ENCODE results near the gene NLN. TPM values are rescaled to one million over a fixed set of nuclear protein-coding genes. Genes with fewer than 3 reads are reported as not detected.
"Not testable (repeated sequence)": the region's sequence is repeated elsewhere in the genome, so short reads cannot be mapped to it uniquely, and the experiment has no call there.

NLN gene
- total and polyA plus RNA-seq, 3 experiments from 2014 or later = 2.7 to 30.4 (median 27.9) TPM

DNA sequence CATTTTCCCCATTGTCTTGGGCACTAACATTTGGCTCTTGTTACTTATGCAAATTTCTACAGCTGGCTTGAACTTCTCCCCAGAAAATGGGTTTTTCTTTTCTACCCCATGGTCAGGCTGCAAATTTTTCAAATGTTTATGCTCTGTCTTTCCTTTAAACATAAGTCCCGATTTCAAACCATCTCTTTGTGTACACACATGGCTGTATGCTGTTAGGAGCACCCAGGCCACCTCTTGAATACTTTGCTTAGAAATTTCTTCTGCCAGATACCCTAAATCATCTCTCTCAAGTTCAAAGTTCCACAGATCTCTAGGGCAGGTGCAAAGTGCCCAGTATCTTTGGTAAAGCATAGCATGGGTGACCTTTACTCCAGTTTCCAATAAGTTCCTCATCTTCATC lies 45.6 kb downstream of the NLN start:
- Mint-ChIP-seq H3K9me3 (peaks cover 0 to 3% (median 0%) of the 10 kb centered on the region in 5 donors), H3K27me3 (no peaks in the 10 kb centered on the region), H3K36me3 (peaks cover 0 to 19% (median 0%) of the 10 kb centered on the region in 3 donors), H3K4me3 (no peak overlapping the region), H3K27ac (peak overlapping the region in 1 of 8 donors; percentile 18), H3K4me1 (no peaks in the 10 kb centered on the region)
- no peaks in the 10 kb centered on the region for H3K27me3 ChIP-seq (ENCODE audit: insufficient read depth, low read length, poor library complexity, severe bottlenecking)
- no peaks in the 10 kb centered on the region for H3K36me3 ChIP-seq (ENCODE audit: insufficient read depth, low read length)
- H3K9me3 ChIP-seq (ENCODE audit: low read length) = no peaks in the 10 kb centered on the region
- CTCF ChIA-PET = no interaction called here
- H3K4me1 ChIP-seq (ENCODE audit: insufficient read depth, low read length) = no peaks in the 10 kb centered on the region
- H3K4me3 ChIP-seq (ENCODE audit: low read length) = no peak overlapping the region
- no peak for DNase-seq
- no peak overlapping the region for H3K27ac ChIP-seq (ENCODE audit: low read depth, low read length)
- POLR2A ChIA-PET = no interaction called here

- no peak overlapping the region for H3K4me3 Mint-ChIP-seq
- Histone ChIP-seq H3K27me3 (ENCODE audit: insufficient read depth, low read length, poor library complexity, severe bottlenecking) (no peaks in the 10 kb centered on the region), H3K4me1 (ENCODE audit: insufficient read depth, low read length) (no peaks in the 10 kb centered on the region), H3K4me3 (ENCODE audit: low read length) (no peak overlapping the region), H3K27ac (ENCODE audit: low read depth, low read length) (no peak overlapping the region), H3K36me3 (ENCODE audit: insufficient read depth, low read length) (no peaks in the 10 kb centered on the region), H3K9me3 (ENCODE audit: low read length) (no peaks in the 10 kb centered on the region)
- CTCF ChIA-PET = no interaction called here
- H3K36me3 Mint-ChIP-seq = peaks cover 0 to 19% (median 0%) of the 10 kb centered on the region in 3 donors
- POLR2A ChIA-PET = no interaction called here
- no peaks in the 10 kb centered on the region for H3K27me3 Mint-ChIP-seq
- H3K27ac Mint-ChIP-seq = no peak overlapping the region
- H3K4me1 Mint-ChIP-seq = no peaks in the 10 kb centered on the region
- DNase-seq = no peak
- H3K9me3 Mint-ChIP-seq = peaks cover 0 to 3% (median 0%) of the 10 kb centered on the region in 5 donors
Observed at GRCh38 chr5:65768723-65769346, 46.8 kb downstream of the NLN start.

GRCh38 chr5:65769539-65769938 lies 47.5 kb downstream of the NLN start:
- Histone ChIP-seq H3K4me1 (ENCODE audit: insufficient read depth, low read length) (no peaks in the 10 kb centered on the region), H3K27me3 (ENCODE audit: insufficient read depth, low read length, poor library complexity, severe bottlenecking) (no peaks in the 10 kb centered on the region), H3K27ac (ENCODE audit: low read depth, low read length) (no peak overlapping the region), H3K4me3 (ENCODE audit: low read length) (no peak overlapping the region), H3K36me3 (ENCODE audit: insufficient read depth, low read length) (no peaks in the 10 kb centered on the region), H3K9me3 (ENCODE audit: low read length) (no peaks in the 10 kb centered on the region)
- DNase-seq = no peak
- CTCF ChIA-PET = no interaction called here
- H3K4me3 Mint-ChIP-seq = no peak overlapping the region
- H3K27me3 Mint-ChIP-seq = no peaks in the 10 kb centered on the region
- peaks cover 0 to 3% (median 0%) of the 10 kb centered on the region in 5 donors for H3K9me3 Mint-ChIP-seq
- no peaks in the 10 kb centered on the region for H3K4me1 Mint-ChIP-seq
- peaks cover 0 to 19% (median 0%) of the 10 kb centered on the region in 3 donors for H3K36me3 Mint-ChIP-seq
- POLR2A ChIA-PET = no interaction called here
- no peak overlapping the region for H3K27ac Mint-ChIP-seq

GRCh38 chr5:65771266-65771665 lies 49.3 kb downstream of the NLN start:
- no peaks in the 10 kb centered on the region for H3K9me3 ChIP-seq (ENCODE audit: low read length)
- H3K27ac ChIP-seq (ENCODE audit: low read depth, low read length) = no peak overlapping the region
- H3K27me3 Mint-ChIP-seq = no peaks in the 10 kb centered on the region
- no peak overlapping the region for H3K4me3 Mint-ChIP-seq
- no peaks in the 10 kb centered on the region for H3K27me3 ChIP-seq (ENCODE audit: insufficient read depth, low read length, poor library complexity, severe bottlenecking)
- H3K4me1 ChIP-seq (ENCODE audit: insufficient read depth, low read length) = no peaks in the 10 kb centered on the region
- POLR2A ChIA-PET = no interaction called here
- no peak for DNase-seq
- H3K36me3 ChIP-seq (ENCODE audit: insufficient read depth, low read length) = no peaks in the 10 kb centered on the region
- no peak overlapping the region for H3K27ac Mint-ChIP-seq
- no peaks in the 10 kb centered on the region for H3K4me1 Mint-ChIP-seq
- peaks cover 0 to 3% (median 0%) of the 10 kb centered on the region in 5 donors for H3K9me3 Mint-ChIP-seq
- CTCF ChIA-PET = interaction anchor here (0.9 kb wide), 1 partner anchor 14 kb away, joined by 3 read pairs; no protein-coding TSS in a partner anchor
- H3K36me3 Mint-ChIP-seq = peaks cover 0 to 14% (median 0%) of the 10 kb centered on the region in 3 donors
- no peak overlapping the region for H3K4me3 ChIP-seq (ENCODE audit: low read length)

- CTCF ChIA-PET; H3K4me1 Mint-ChIP-seq; H3K4me1 ChIP-seq (ENCODE audit: insufficient read depth, low read length); H3K9me3 Mint-ChIP-seq; H3K4me3 Mint-ChIP-seq; H3K9me3 ChIP-seq (ENCODE audit: low read length); H3K27me3 ChIP-seq (ENCODE audit: insufficient read depth, low read length, poor library complexity, severe bottlenecking); H3K36me3 Mint-ChIP-seq; DNase-seq; H3K27me3 Mint-ChIP-seq; H3K27ac ChIP-seq (ENCODE audit: low read depth, low read length); H3K36me3 ChIP-seq (ENCODE audit: insufficient read depth, low read length); H3K4me3 ChIP-seq (ENCODE audit: low read length); H3K27ac Mint-ChIP-seq: not testable (repeated sequence)
- POLR2A ChIA-PET = interaction anchor here (0.6 kb wide), 1 partner anchor 317 kb away, joined by 3 read pairs; no protein-coding TSS in a partner anchor
Observed at GRCh38 chr5:65772963-65773362, 51.0 kb downstream of the NLN start.

GRCh38 chr5:65774346-65774745 lies 52.3 kb downstream of the NLN start:
- POLR2A ChIA-PET = no interaction called here
- Histone ChIP-seq H3K4me1 (ENCODE audit: insufficient read depth, low read length) (peaks cover under 1% of the 10 kb centered on the region), H3K9me3 (ENCODE audit: low read length) (no peaks in the 10 kb centered on the region), H3K27ac (ENCODE audit: low read depth, low read length) (no peak overlapping the region), H3K27me3 (ENCODE audit: insufficient read depth, low read length, poor library complexity, severe bottlenecking) (no peaks in the 10 kb centered on the region), H3K4me3 (ENCODE audit: low read length) (no peak overlapping the region), H3K36me3 (ENCODE audit: insufficient read depth, low read length) (no peaks in the 10 kb centered on the region)
- no peaks in the 10 kb centered on the region for H3K36me3 Mint-ChIP-seq
- no peak overlapping the region for H3K27ac Mint-ChIP-seq
- H3K27me3 Mint-ChIP-seq = no peaks in the 10 kb centered on the region
- no peak overlapping the region for H3K4me3 Mint-ChIP-seq
- no peaks in the 10 kb centered on the region for H3K9me3 Mint-ChIP-seq
- CTCF ChIA-PET = no interaction called here
- peaks cover under 1 to 5% (median 3%) of the 10 kb centered on the region in 3 donors for H3K4me1 Mint-ChIP-seq
- no peak for DNase-seq

GRCh38 chr5:65775476-65775875 lies 53.5 kb downstream of the NLN start:
- Histone ChIP-seq H3K4me1 (ENCODE audit: insufficient read depth, low read length) (peaks cover 9% of the 10 kb centered on the region), H3K27me3 (ENCODE audit: insufficient read depth, low read length, poor library complexity, severe bottlenecking) (no peaks in the 10 kb centered on the region), H3K4me3 (ENCODE audit: low read length) (no peak overlapping the region), H3K36me3 (ENCODE audit: insufficient read depth, low read length) (no peaks in the 10 kb centered on the region), H3K9me3 (ENCODE audit: low read length) (no peaks in the 10 kb centered on the region), H3K27ac (ENCODE audit: low read depth, low read length) (no peak overlapping the region)
- H3K36me3 Mint-ChIP-seq = no peaks in the 10 kb centered on the region
- ChIA-PET POLR2A (no interaction called here), CTCF (no interaction called here)
- H3K27ac Mint-ChIP-seq = no peak overlapping the region
- H3K4me1 Mint-ChIP-seq = peaks cover 8 to 12% (median 10%) of the 10 kb centered on the region in 3 donors
- no peak overlapping the region for H3K4me3 Mint-ChIP-seq
- H3K9me3 Mint-ChIP-seq = no peaks in the 10 kb centered on the region
- no peak for DNase-seq
- no peaks in the 10 kb centered on the region for H3K27me3 Mint-ChIP-seq

- CTCF ChIA-PET = interaction anchor here (1.5 kb wide), 1 partner anchor 16 kb away, joined by 3 read pairs; no protein-coding TSS in a partner anchor
- H3K36me3 ChIP-seq (ENCODE audit: insufficient read depth, low read length) = no peaks in the 10 kb centered on the region
- no peak overlapping the region for H3K4me3 Mint-ChIP-seq
- H3K27ac Mint-ChIP-seq = no peak overlapping the region
- peaks cover 8 to 12% (median 10%) of the 10 kb centered on the region in 3 donors for H3K4me1 Mint-ChIP-seq
- peaks cover 9% of the 10 kb centered on the region for H3K4me1 ChIP-seq (ENCODE audit: insufficient read depth, low read length)
- no peak overlapping the region for H3K4me3 ChIP-seq (ENCODE audit: low read length)
- no peaks in the 10 kb centered on the region for H3K9me3 Mint-ChIP-seq
- no peaks in the 10 kb centered on the region for H3K27me3 Mint-ChIP-seq
- H3K27ac ChIP-seq (ENCODE audit: low read depth, low read length) = no peak overlapping the region
- POLR2A ChIA-PET = no interaction called here
- no peaks in the 10 kb centered on the region for H3K27me3 ChIP-seq (ENCODE audit: insufficient read depth, low read length, poor library complexity, severe bottlenecking)
- no peaks in the 10 kb centered on the region for H3K9me3 ChIP-seq (ENCODE audit: low read length)
- DNase-seq = no peak
- H3K36me3 Mint-ChIP-seq = peaks cover 0 to under 1% (median 0%) of the 10 kb centered on the region in 3 donors
Observed at GRCh38 chr5:65776441-65777141, 54.6 kb downstream of the NLN start.

Data from CD8-positive, alpha-beta memory T cell (primary cell).